Measurements from ENCODE around the gene SIGLEC15.

SIGLEC15 gene

GRCh38 chr18:45879681-45880655 is 54.5 kb downstream of the SIGLEC15 start:
- peak; percentile 17 to 20 for DNase-seq (ENCODE audit: low read depth in 2 of 2)

- no peak for DNase-seq (ENCODE audit: low read depth in 2 of 2)
Measured at GRCh38 chr18:45880876-45881558, 55.5 kb downstream of the SIGLEC15 start.

GRCh38 chr18:45887585-45887984 is 62.1 kb downstream of the SIGLEC15 start:
- no peak for DNase-seq (ENCODE audit: low read depth in 2 of 2)

GRCh38 chr18:45889419-45890064 is 64.1 kb downstream of the SIGLEC15 start:
- DNase-seq (ENCODE audit: low read depth in 2 of 2): no peak

GRCh38 chr18:45890606-45891005 is 65.1 kb downstream of the SIGLEC15 start:
- DNase-seq (ENCODE audit: low read depth in 2 of 2): no peak

DNA sequence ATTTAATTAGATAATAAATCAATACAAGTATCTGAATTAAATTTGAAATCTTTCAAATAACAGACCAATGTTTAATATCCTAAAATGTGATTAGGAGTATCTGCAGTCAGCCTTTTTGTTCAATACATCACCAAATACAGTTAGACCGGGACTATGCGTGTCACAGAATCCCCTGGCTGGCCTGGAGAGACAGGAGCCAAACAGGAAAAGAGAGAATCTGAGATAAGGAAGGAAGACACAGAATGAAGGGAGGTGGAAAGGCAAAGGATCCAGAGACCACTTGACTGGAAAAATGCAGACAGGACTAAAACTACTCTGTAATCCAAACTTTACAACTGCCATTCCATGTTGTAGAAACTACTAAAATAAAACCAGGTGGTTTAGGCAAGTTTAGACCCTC is 66.3 kb downstream of the SIGLEC15 start:
- no peak for DNase-seq (ENCODE audit: low read depth in 2 of 2)
